ENCODE results near the gene STPG3. TPM values are rescaled to one million over a fixed set of nuclear protein-coding genes. Genes with fewer than 3 reads are reported as not detected.

Gene STPG3
- total RNA-seq, 1 donor from 2014 or later, result not detected

- no peak for DNase-seq (ENCODE audit: low spot score)
- Mint-ChIP-seq H3K27me3 (ENCODE audit: unreplicated experiment) (peaks cover 11% of the 10 kb centered on the region), H3K4me3 (ENCODE audit: unreplicated experiment) (no peak overlapping the region), H3K9me3 (ENCODE audit: unreplicated experiment) (no peaks in the 10 kb centered on the region), H3K36me3 (ENCODE audit: low read depth, unreplicated experiment) (peaks cover 22% of the 10 kb centered on the region), H3K4me1 (ENCODE audit: unreplicated experiment) (peaks cover 21% of the 10 kb centered on the region), H3K27ac (ENCODE audit: unreplicated experiment) (no peak overlapping the region)
- TF ChIP-seq CTCF (IDR thresholded peaks at IDR 0.05; ENCODE audit: unreplicated experiment), result no peak
Measured at GRCh38 chr9:137273095-137273490, 22.0 kb downstream of the STPG3 start.

GRCh38 chr9:137273611-137274320 is 22.7 kb downstream of the STPG3 start:
- TF ChIP-seq CTCF (IDR thresholded peaks at IDR 0.05; ENCODE audit: unreplicated experiment), result no peak
- no peak for DNase-seq (ENCODE audit: low spot score)
- Mint-ChIP-seq H3K4me3 (ENCODE audit: unreplicated experiment) (peak overlapping the region; percentile 17), H3K9me3 (ENCODE audit: unreplicated experiment) (no peaks in the 10 kb centered on the region), H3K36me3 (ENCODE audit: low read depth, unreplicated experiment) (peaks cover 16% of the 10 kb centered on the region), H3K27me3 (ENCODE audit: unreplicated experiment) (peaks cover 8% of the 10 kb centered on the region), H3K27ac (ENCODE audit: unreplicated experiment) (no peak overlapping the region), H3K4me1 (ENCODE audit: unreplicated experiment) (peaks cover 21% of the 10 kb centered on the region)

- Mint-ChIP-seq H3K27ac (ENCODE audit: unreplicated experiment) (peak overlapping the region; percentile 77), H3K4me1 (ENCODE audit: unreplicated experiment) (peaks cover 21% of the 10 kb centered on the region), H3K9me3 (ENCODE audit: unreplicated experiment) (no peaks in the 10 kb centered on the region), H3K36me3 (ENCODE audit: low read depth, unreplicated experiment) (peaks cover 4% of the 10 kb centered on the region), H3K27me3 (ENCODE audit: unreplicated experiment) (peaks cover 9% of the 10 kb centered on the region), H3K4me3 (ENCODE audit: unreplicated experiment) (peak overlapping the region; percentile 59)
- DNase-seq (ENCODE audit: low spot score), result no peak
- no peak for TF ChIP-seq CTCF (IDR thresholded peaks at IDR 0.05; ENCODE audit: unreplicated experiment)
Measured at GRCh38 chr9:137275203-137275587, 24.1 kb downstream of the STPG3 start.

GRCh38 chr9:137275588-137276472 is 24.7 kb downstream of the STPG3 start:
- peaks cover 4% of the 10 kb centered on the region for H3K36me3 Mint-ChIP-seq (ENCODE audit: low read depth, unreplicated experiment)
- H3K4me1 Mint-ChIP-seq (ENCODE audit: unreplicated experiment), result peaks cover 21% of the 10 kb centered on the region
- H3K27ac Mint-ChIP-seq (ENCODE audit: unreplicated experiment), result peak overlapping the region; percentile 77
- H3K9me3 Mint-ChIP-seq (ENCODE audit: unreplicated experiment), result no peaks in the 10 kb centered on the region
- no peak for DNase-seq (ENCODE audit: low spot score)
- no peak overlapping the region for H3K4me3 Mint-ChIP-seq (ENCODE audit: unreplicated experiment)
- TF ChIP-seq CTCF (IDR thresholded peaks at IDR 0.05; ENCODE audit: unreplicated experiment), result no peak
- H3K27me3 Mint-ChIP-seq (ENCODE audit: unreplicated experiment), result peaks cover 9% of the 10 kb centered on the region

All from endothelial cell (in vitro differentiated cells).